ENCODE measurements around the gene HSD17B12.

DNA sequence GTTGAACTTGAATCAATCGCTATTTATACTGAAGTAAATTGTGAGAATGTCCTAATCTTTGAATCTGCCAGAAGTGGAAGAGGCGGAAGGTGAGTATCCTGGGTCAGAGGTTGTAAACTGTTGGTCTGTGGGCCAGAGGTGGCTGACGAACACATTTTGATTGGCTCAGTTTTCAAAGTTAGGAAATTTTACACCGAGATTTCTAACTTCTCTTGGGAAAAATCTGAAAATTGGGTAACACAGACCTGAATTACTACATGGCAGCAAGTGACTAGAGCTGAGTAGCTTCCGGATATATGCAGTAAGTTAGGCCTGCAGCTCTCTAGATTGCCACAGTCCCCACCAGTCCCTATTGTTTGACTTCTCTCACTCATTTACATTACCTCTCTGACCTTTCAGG is 143.3 kb downstream of the HSD17B12 start:
- TF ChIP-seq, protein P1, sequence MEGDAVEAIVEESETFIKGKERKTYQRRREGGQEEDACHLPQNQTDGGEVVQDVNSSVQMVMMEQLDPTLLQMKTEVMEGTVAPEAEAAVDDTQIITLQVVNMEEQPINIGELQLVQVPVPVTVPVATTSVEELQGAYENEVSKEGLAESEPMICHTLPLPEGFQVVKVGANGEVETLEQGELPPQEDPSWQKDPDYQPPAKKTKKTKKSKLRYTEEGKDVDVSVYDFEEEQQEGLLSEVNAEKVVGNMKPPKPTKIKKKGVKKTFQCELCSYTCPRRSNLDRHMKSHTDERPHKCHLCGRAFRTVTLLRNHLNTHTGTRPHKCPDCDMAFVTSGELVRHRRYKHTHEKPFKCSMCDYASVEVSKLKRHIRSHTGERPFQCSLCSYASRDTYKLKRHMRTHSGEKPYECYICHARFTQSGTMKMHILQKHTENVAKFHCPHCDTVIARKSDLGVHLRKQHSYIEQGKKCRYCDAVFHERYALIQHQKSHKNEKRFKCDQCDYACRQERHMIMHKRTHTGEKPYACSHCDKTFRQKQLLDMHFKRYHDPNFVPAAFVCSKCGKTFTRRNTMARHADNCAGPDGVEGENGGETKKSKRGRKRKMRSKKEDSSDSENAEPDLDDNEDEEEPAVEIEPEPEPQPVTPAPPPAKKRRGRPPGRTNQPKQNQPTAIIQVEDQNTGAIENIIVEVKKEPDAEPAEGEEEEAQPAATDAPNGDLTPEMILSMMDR (IDR thresholded peaks at IDR 0.05), result no peak
- TF ChIP-seq, protein P2, sequence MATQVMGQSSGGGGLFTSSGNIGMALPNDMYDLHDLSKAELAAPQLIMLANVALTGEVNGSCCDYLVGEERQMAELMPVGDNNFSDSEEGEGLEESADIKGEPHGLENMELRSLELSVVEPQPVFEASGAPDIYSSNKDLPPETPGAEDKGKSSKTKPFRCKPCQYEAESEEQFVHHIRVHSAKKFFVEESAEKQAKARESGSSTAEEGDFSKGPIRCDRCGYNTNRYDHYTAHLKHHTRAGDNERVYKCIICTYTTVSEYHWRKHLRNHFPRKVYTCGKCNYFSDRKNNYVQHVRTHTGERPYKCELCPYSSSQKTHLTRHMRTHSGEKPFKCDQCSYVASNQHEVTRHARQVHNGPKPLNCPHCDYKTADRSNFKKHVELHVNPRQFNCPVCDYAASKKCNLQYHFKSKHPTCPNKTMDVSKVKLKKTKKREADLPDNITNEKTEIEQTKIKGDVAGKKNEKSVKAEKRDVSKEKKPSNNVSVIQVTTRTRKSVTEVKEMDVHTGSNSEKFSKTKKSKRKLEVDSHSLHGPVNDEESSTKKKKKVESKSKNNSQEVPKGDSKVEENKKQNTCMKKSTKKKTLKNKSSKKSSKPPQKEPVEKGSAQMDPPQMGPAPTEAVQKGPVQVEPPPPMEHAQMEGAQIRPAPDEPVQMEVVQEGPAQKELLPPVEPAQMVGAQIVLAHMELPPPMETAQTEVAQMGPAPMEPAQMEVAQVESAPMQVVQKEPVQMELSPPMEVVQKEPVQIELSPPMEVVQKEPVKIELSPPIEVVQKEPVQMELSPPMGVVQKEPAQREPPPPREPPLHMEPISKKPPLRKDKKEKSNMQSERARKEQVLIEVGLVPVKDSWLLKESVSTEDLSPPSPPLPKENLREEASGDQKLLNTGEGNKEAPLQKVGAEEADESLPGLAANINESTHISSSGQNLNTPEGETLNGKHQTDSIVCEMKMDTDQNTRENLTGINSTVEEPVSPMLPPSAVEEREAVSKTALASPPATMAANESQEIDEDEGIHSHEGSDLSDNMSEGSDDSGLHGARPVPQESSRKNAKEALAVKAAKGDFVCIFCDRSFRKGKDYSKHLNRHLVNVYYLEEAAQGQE (IDR thresholded peaks at IDR 0.05; ENCODE audit: insufficient read depth in 1 of 2, low read depth in 2 of 2, low read length in 1 of 2), result no peak

Measured in Panc1 (cell line).